ENCODE measurements around the gene CTRB1.
"Not testable (repeated sequence)": the region's sequence is repeated elsewhere in the genome, so short reads cannot be mapped to it uniquely, and the experiment has no call there.

Gene CTRB1

DNA sequence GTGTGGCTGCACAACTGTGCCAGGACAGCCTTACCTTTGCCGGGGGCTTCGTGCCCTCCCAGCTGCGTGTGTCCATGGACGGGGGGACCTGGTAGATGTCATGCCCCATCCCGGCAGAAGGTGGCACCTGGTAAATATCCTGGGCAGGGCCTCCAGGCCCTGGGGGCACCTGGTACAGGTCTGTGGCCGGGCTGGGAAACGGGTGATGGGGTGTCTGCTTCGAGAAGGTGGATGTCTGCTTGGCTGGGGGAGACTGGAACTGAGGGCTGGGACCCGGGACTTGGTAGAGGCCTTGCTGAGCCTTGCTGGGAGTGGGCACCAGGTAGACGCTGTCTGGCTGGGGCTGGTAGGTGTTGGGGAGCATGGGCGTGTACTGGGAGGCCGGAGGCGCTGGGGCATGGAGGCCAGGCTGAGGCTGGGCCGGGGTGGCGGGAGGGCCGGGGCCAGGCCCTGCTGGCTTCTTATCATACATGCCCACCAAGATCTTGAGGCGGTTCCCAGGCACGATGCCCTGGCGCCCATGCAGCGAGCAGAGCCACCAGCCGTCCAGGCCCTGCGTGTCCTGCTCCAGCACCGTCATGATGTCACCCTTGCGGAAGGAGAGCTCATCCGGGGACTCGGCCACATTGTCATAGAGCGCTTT lies 23.8 kb downstream of the CTRB1 start:
- DNase-seq, result not testable (repeated sequence)

GRCh38 chr16:75243667-75244224 lies 25.0 kb downstream of the CTRB1 start:
- DNase-seq, result no peak

DNA sequence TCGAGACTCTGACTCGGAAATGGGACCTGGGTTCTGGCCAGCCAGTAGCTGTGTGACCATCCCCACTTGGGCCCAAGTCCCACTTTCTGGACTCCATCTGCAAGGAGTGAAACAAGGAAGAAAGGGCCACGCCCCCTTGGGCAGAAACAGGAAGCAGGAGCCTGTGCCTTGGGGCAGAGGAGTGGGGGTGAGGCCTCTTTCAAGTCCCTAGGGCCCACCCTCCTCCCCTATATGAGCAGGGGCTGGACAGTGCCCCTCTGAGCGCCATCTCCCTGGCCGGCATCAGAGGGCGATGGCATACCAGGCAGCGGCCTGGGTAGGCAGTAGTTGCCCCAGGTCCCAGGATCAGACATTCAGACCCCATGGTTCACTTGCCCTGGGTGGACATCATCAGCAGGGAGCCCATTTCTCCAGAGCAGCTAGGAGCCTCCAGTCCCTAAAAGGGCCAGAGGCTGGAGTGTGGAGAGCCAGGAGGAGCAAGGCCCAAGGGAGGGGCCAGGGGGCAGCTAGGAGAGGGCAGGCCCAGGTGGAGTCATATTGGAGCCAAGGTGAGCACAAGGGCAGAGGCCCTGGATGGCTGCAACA lies 25.5 kb downstream of the CTRB1 start:
- peak; percentile 39 for DNase-seq

DNA sequence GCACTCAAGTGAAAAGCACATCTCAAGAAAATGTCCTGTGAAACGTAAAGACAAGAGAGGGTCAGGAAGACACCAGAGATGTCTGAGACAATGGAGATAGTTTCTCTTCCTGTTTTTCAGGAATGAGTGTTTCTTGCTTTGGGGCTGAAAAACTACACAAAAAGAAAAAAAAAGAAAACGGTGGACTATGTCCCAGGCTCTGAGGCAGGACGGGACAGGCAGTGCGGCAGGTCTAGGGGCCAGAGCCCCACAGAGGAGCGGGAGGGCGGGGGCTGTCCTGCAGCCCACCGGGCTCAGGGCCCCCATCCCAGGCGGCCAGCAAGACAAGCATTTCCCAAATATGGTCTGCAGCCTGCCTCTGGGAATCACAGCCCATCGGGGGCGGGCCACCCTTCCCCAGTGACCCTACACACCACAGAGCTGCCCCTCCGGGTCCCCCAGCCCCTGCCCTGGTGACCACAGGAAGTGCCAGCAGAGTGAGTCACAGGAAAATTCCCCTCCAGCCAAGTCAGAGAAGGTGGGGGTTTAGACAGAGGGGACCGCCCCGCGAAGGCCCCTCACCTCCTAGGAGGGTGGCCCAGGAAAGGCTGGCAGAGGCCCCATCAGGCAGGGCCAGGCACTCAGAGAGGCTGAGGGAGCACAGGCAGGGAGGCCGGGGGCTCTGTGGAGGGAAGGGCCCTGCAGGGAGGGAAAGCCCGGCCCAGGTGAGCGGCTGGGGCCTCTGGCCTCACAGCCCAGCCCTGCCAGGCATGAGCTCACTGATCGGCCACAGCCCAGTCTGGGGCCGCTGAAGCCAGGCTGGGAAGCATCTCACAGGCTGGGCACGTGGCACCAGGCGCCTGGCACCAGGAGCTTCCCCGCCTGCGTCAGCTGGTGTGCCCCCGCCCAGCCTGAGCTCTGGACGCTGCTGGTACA lies 26.3 kb downstream of the CTRB1 start:
- DNase-seq, result peak; percentile 27

DNA sequence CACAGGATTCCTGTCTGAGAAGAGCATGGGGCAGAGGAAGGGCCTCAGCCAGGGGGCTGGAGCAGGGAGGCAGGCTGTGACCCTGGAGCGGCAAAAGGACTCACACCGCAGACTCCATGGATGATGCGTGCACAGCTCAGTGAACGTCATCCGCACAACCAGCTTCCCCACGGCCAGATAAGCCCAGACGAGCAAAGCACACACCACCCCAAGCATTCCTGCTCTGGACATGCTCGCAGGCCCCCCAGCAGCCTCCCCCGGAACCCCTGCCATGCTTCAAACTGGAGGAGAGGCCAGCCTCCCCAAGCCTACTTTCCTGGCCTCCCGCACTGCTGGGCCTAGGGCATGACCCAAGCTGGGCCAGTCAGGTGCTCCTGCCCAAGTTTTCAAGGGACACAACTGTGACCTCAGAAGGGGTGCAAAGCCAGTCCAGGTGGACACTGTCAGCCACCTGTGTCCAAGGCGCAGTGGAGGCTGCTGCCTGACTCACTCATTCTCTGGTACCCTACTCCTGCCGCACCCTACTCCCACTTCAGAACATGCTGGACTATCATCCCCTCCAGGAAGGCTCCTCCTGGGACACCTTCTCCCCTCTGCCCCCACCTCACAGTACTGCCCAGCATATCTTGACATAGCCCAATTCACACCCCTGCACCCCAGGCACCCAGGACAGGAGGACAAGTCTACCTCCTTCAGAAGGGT lies 27.9 kb downstream of the CTRB1 start:
- DNase-seq, result no peak

- DNase-seq, result no peak
Observed at GRCh38 chr16:75247249-75247648, 28.5 kb downstream of the CTRB1 start.

DNA sequence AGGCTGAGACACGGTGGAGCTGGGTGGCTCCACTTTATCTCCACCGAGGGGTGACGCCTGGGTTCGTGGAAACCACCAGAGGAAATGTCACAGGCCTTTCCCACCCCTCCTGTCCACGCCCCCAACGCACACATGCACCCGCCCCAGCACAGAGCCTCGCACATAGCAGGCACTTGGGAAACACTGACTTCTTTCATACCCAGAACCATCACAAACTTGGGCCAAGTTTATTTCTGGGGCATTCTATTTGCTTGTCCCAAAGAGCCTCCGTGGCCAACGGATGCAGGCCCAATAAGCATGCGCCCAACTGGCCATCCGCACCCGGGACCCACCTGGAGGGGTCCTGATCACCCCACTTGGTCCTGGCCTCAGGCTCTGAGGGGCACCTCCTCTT lies 29.4 kb downstream of the CTRB1 start:
- no peak for DNase-seq

DNA sequence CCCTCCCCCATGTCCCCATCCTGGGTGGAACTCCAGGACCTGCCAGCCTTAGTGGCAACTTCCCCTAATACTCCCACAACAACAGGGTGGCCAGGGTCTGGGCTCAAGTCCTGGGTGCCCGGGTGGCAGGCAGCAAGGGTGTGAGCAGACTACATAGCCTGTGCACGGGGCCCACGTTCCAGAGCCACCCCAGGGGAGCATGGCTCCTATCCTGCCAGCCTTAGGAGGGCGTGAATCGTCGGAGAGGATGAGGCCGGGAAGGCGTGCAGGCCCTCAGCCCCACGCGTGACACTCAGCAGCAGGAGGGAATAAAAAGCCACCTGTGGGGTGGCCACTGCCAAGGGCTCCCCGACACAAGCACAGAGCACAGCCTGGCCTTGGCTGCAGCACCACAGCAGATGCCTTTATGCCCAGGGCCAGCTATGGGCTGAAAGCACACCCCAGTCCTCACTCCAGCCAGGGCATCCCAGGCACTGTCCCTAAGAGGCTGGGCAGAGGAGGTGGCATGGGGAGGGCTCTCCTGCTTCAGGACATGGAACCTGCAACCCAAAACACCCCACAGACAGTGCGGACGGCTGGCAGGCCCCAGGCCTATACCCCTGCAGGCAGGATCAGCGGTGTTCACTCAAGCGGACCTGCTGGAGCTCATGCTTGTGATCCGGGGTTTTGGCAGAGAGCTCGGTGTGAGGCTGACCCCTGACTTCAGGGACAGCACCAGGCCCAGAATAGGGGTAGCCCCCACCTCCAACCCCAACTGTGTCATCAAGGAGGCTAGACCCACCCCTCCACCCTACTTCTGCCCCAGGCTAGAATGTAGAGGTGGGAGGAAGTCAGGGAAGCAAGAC lies 30.0 kb downstream of the CTRB1 start:
- DNase-seq, result no peak

GRCh38 chr16:75249441-75249840 lies 30.7 kb downstream of the CTRB1 start:
- DNase-seq, result no peak

DNA sequence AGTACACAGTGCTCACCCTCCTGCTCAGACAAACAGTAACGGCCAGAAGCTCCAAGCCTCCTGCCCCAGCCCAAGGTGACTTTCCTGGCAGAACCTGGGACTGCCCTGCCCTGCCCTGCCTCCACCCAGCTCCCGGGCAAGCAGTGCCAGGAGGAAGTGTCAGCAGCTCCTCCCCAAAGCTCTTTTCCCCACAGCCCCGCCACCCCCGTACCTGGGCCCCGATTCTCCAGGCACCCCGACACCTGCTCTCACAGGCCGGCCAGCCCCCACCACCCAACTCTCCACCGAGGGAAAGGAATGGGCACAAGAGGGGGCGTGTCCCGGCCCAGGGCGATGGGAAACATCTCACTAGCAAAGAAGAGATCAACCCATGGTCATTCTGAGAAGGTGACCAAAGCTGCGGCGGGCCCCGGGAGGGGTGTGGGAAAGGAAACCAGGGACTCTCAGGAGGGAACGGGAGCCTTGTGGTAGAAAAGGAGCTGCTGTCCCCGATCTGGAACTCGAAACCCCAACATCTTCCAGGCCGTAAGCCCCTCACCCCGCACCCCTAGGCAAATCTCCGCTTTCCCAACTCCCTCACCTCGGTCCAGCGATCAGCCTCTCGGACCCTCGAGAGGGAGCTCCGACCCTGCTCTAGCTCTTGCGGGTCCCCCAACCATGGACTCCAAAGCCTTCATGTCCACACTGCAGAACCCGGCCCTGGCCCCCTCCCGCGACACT lies 31.5 kb downstream of the CTRB1 start:
- DNase-seq, result no peak

DNA sequence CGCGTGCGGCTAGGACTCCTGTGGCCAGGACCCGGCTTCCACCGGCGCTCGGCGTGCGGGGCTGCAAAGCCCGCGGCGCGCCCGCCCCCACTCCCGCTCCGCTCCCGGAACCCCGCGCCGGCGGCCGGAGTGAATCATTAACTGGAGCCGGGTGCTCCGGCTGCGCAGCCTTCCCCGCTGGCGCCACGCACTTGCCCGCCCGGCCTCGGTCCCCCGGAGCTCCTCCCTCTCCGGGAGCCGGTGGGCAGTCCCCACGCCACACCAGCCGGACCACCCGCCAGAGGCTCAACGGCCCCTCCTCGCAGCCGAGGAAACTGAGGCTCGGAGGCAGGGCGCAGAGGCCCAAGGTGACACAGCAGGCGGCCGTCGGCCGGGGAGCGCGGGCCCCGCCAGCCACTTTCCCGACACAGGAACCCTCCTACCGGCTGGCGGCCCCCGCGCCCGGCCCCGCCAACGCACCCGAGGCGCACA lies 32.1 kb downstream of the CTRB1 start:
- DNase-seq, result peak; percentile 10

GRCh38 chr16:75251280-75252048 lies 32.7 kb downstream of the CTRB1 start, which contains the start of gene BCAR1:
Gene BCAR1 (minus strand): TSS chr16:75251624. CDS start chr16:75251482, 142 bp downstream.
- DNase-seq, result peak; percentile 58

DNA sequence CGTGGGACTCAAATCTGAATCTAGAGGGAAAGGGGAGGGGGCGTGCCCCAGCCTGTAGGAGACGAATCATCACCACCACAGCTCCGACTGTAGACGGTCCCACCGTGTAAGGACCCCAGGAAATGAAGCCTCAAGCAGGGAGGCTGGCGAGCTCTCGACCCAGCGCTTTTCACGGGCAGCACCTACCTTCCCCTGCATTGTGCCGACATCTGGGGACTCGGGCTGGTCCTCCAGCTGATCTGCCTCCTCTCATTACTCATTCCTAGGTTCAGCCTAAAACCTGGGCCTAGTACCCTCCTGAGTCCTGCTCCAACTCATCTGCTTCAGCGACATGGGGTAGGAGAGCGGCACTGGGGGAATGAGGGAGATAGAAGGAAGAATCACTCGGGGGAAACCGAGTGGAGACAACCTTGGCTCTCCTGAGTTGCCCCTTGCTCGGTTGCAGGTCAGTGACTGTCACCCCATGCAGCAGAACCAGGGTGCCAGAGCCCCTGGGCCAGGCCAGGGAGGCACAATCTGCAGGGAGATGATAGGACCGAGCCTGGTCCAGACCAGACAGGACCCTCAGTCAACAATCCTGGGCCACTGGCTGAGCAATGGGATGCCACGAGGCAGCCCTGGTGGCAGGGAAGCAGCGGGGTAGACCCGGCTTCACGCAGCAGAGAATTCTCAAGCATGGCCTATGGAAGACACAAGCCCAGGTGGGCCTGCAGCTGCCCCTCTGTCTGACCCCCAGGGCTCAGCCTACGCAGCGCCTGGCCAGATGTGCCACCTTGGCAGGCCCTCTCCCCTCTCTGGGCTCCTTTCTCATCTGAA lies 33.5 kb downstream of the CTRB1 start:
- no peak for DNase-seq

GRCh38 chr16:75252946-75253911 lies 34.4 kb downstream of the CTRB1 start:
- DNase-seq, result no peak

DNA sequence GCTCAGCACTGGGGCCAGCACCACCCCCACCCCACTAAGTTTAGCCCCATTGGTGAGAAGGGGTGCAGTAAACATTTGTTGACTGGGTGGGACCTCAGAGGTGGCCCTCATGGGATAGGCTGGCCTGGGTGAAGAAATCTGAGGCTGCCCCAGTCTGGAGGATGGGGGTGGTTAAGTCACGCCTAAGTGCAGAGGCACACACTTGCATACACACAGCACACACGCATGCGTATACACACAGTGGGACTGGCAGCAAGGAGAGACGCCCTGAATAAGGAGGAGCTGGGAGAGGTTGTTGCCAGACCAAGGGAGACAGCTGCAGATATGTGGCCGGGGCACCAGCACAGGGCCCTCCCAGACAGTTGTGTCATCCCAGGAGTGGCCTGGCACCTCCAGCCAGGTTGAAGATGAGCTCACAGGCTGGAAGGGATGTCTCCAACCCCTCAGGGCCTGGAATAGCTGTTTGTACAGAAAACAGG lies 35.6 kb downstream of the CTRB1 start:
- no peak for DNase-seq

GRCh38 chr16:75256059-75256571 lies 37.3 kb downstream of the CTRB1 start:
- no peak for DNase-seq

DNA sequence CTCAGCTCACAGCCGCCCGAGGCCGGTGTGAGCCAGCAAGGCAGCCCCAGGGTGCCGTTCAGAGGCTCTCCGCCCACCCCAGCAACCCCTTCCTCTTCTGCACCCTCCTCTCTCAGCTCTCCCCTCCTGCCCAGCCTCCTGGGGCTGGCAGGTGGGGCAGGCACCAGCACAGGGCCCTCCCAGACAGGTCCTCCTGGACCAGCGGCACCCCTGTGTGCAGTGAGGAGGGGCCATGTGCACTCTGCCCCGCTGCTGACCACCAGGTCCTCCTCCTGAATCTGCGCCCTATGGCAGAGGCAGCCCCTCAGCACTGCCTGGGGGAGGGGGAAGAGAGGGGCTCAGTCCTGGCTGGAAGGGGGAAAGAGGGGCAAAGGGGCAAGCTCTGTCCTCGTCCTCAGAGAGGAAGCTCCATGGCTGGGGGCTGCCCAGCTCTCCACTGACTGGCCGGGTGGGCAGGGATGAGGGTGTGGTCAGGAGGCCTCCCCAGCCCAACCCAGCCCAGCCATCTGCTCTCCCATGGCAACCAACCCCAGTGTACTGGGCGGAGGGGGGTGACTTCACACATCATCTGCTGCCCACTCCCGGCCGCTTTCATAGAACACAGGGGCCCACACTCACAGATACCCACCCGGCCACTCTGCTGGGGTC lies 38.0 kb downstream of the CTRB1 start:
- no peak for DNase-seq

All from inflammatory macrophage treated with lipopolysaccharide for 4 hours (primary cell).